ENCODE measurements around the gene FIGNL1.
"Not testable (repeated sequence)": the region's sequence is repeated elsewhere in the genome, so short reads cannot be mapped to it uniquely, and the experiment has no call there.

FIGNL1 gene

GRCh38 chr7:50470250-50471163, 20.4 kb upstream of the FIGNL1 start:
- no peak for DNase-seq

GRCh38 chr7:50469181-50469580, 19.0 kb upstream of the FIGNL1 start:
- DNase-seq: no peak

- peak; percentile 46 for DNase-seq
Measured at GRCh38 chr7:50467817-50468610, 17.9 kb upstream of the FIGNL1 start.

- no peak for DNase-seq
Measured at GRCh38 chr7:50466815-50467585, 16.9 kb upstream of the FIGNL1 start.

GRCh38 chr7:50463035-50463434, 12.9 kb upstream of the FIGNL1 start:
- DNase-seq: no peak

- no peak for DNase-seq
Measured at GRCh38 chr7:50462361-50462760, 12.2 kb upstream of the FIGNL1 start.

GRCh38 chr7:50461695-50462094, 11.5 kb upstream of the FIGNL1 start:
- DNase-seq: no peak

GRCh38 chr7:50459183-50459582, 9.0 kb upstream of the FIGNL1 start:
- not testable (repeated sequence) for DNase-seq

GRCh38 chr7:50458651-50459050, 8.5 kb upstream of the FIGNL1 start:
- DNase-seq: not testable (repeated sequence)

- no peak for DNase-seq
Measured at GRCh38 chr7:50456371-50457123, 6.4 kb upstream of the FIGNL1 start.

- DNase-seq: no peak
Measured at GRCh38 chr7:50455658-50456057, 5.5 kb upstream of the FIGNL1 start.

- DNase-seq: no peak
Measured at GRCh38 chr7:50454968-50455367, 4.8 kb upstream of the FIGNL1 start.

- no peak for DNase-seq
Measured at GRCh38 chr7:50450590-50451032, 461 bp upstream of the FIGNL1 start.

GRCh38 chr7:50449501-50449880, 659 bp downstream of the FIGNL1 start:
- no peak for DNase-seq

- no peak for DNase-seq
Measured at GRCh38 chr7:50448823-50449222, 1.3 kb downstream of the FIGNL1 start.

GRCh38 chr7:50446542-50446960, 3.6 kb downstream of the FIGNL1 start:
- no peak for DNase-seq

- DNase-seq: no peak
Measured at GRCh38 chr7:50436133-50436806, 13.9 kb downstream of the FIGNL1 start.

- no peak for DNase-seq
Measured at GRCh38 chr7:50431722-50432305, 18.3 kb downstream of the FIGNL1 start.

- DNase-seq: no peak
Measured at GRCh38 chr7:50431316-50431715, 18.8 kb downstream of the FIGNL1 start.

GRCh38 chr7:50428911-50429310, 21.2 kb downstream of the FIGNL1 start:
- DNase-seq: no peak

GRCh38 chr7:50427518-50427917, 22.6 kb downstream of the FIGNL1 start:
- no peak for DNase-seq
